Mesendoderm (in vitro differentiated cells): ENCODE measurements around the gene CHI3L2.

Experiments used
- DNase-seq: peaks from one replicate; pipeline ENCODE4 v3.0.0; 2013
- H2AK5ac ChIP-seq: 2 replicates; pipeline ENCODE4 v1.6.1; 2013; ENCODE audit warnings: low read length, inconsistent platforms
- H2BK120ac ChIP-seq: 2 replicates; pipeline ENCODE4 v1.6.1; 2013; ENCODE audit warnings: low read depth, mild to moderate bottlenecking, low read length, moderate library complexity, mixed read lengths
- H2BK15ac ChIP-seq: replicated peaks from 2 replicates; pipeline ENCODE4 v1.6.1; 2013; ENCODE audit warnings: low read depth, mild to moderate bottlenecking, moderate library complexity
- H2BK5ac ChIP-seq: 2 replicates; pipeline ENCODE4 v1.6.1; 2013; ENCODE audit warnings: low read length, inconsistent platforms
- H3K18ac ChIP-seq: 2 replicates; pipeline ENCODE4 v1.6.1; 2013; ENCODE audit warnings: mild to moderate bottlenecking, low read length, mixed read lengths
- H3K23ac ChIP-seq: one replicate; pipeline ENCODE4 v1.6.1; 2013; ENCODE audit warnings: low read length
- H3K27ac ChIP-seq: 2 replicates; pipeline ENCODE4 v1.5.1; 2013; ENCODE audit warnings: low read depth, mild to moderate bottlenecking, inconsistent platforms, low read length, moderate library complexity
- H3K27me3 ChIP-seq: 2 replicates; pipeline ENCODE4 v1.6.1; 2013; ENCODE audit warnings: low read length, control low read depth, mild to moderate bottlenecking, inconsistent platforms; ENCODE audit not compliant: insufficient read depth, poor library complexity
- H3K36me3 ChIP-seq: 2 replicates; pipeline ENCODE4 v1.6.1; 2013; ENCODE audit warnings: low read length, inconsistent platforms; ENCODE audit not compliant: control insufficient read depth, insufficient read depth
- H3K4ac ChIP-seq: one replicate; pipeline ENCODE4 v1.6.1; 2013; ENCODE audit warnings: low read depth, mild to moderate bottlenecking, low read length, moderate library complexity
- H3K4me1 ChIP-seq: 2 replicates; pipeline ENCODE4 v1.6.1; 2013; ENCODE audit warnings: low read depth, low read length, inconsistent platforms; ENCODE audit not compliant: control insufficient read depth
- H3K4me2 ChIP-seq: 2 replicates; pipeline ENCODE4 v1.6.1; 2013; ENCODE audit warnings: low read length
- H3K4me3 ChIP-seq: 2 replicates; pipeline ENCODE4 v1.5.1; 2013; ENCODE audit warnings: mild to moderate bottlenecking, low read length
- H3K56ac ChIP-seq: one replicate; pipeline ENCODE4 v1.6.1; 2013; ENCODE audit warnings: low read length
- H3K79me1 ChIP-seq: 2 replicates; pipeline ENCODE4 v1.6.1; 2013; ENCODE audit warnings: low read length, inconsistent platforms
- H3K79me2 ChIP-seq: 2 replicates; pipeline ENCODE4 v1.6.1; 2013; ENCODE audit warnings: mild to moderate bottlenecking, low read length; ENCODE audit not compliant: control insufficient read depth, insufficient read depth
- H3K9ac ChIP-seq: 2 replicates; pipeline ENCODE4 v1.6.1; 2013; ENCODE audit warnings: low read length, inconsistent platforms
- H4K5ac ChIP-seq: one replicate; pipeline ENCODE4 v1.6.1; 2013; ENCODE audit warnings: low read length
- H4K8ac ChIP-seq: one replicate; pipeline ENCODE4 v1.6.1; 2013; ENCODE audit warnings: low read depth, mild to moderate bottlenecking, control low read depth, low read length, moderate library complexity
- WGBS: extraction: QIAGEN DNeasy Blood & Tissue Kit; methylation state at CpG from one replicate; pipeline ENCODE4 v1.1.7; 2013; ENCODE audit warnings: low lambda C conversion rate, missing lambda C conversion rate; ENCODE audit not compliant: insufficient coverage; ENCODE audit errors: extremely low coverage; 5-methylcytosine and 5-hydroxymethylcytosine counted together

Gene CHI3L2

GRCh38 chr1:111199881-111200801 lies 27.4 kb upstream of the CHI3L2 start, which contains the start of gene DENND2D:
TSS of gene DENND2D (minus strand) at chr1:111200646. CDS start at chr1:111200459, 187 bp downstream.
- Histone ChIP-seq H3K4me3 (no peak within 1 kb of the TSS), H3K4me1 (no peaks in the 10 kb centered on the region), H3K79me2 (no peaks in the 10 kb centered on the region), H3K27ac (no peak within 1 kb of the TSS), H3K27me3 (no peaks in the 10 kb centered on the region), H3K4me2 (no peak within 1 kb of the TSS), H4K5ac (no peak within 1 kb of the TSS), H2AK5ac (peak within 1 kb of the TSS; percentile 69), H3K18ac (no peak within 1 kb of the TSS), H2BK120ac (no peak within 1 kb of the TSS), H3K23ac (no peak within 1 kb of the TSS), H3K9ac (no peak within 1 kb of the TSS), H2BK15ac (no peak within 1 kb of the TSS), H2BK5ac (no peak within 1 kb of the TSS), H3K56ac (no peak within 1 kb of the TSS), H3K36me3 (no peaks in the 10 kb centered on the region), H3K4ac (no peak within 1 kb of the TSS), H3K79me1 (no peaks in the 10 kb centered on the region), H4K8ac (no peak within 1 kb of the TSS)
- no peak for DNase-seq
- no CpG with 5 or more reads among the region's 17 CpGs for WGBS

GRCh38 chr1:111200802-111201161 lies 26.7 kb upstream of the CHI3L2 start:
- Histone ChIP-seq H2AK5ac (peak overlapping the region; percentile 69), H3K27ac (no peak overlapping the region), H4K5ac (no peak overlapping the region), H3K4ac (no peak overlapping the region), H3K79me2 (no peaks in the 10 kb centered on the region), H3K23ac (no peak overlapping the region), H4K8ac (no peak overlapping the region), H3K4me3 (no peak overlapping the region), H3K56ac (no peak overlapping the region), H3K9ac (no peak overlapping the region), H3K27me3 (no peaks in the 10 kb centered on the region), H3K36me3 (no peaks in the 10 kb centered on the region), H2BK5ac (no peak overlapping the region), H3K79me1 (no peaks in the 10 kb centered on the region), H3K4me1 (no peaks in the 10 kb centered on the region), H3K18ac (no peak overlapping the region), H2BK120ac (no peak overlapping the region), H2BK15ac (no peak overlapping the region), H3K4me2 (no peak overlapping the region)
- WGBS, result no CpG with 5 or more reads among the region's 3 CpGs
- DNase-seq, result no peak

- H3K79me1 ChIP-seq, result no peaks in the 10 kb centered on the region
- H3K27me3 ChIP-seq, result no peaks in the 10 kb centered on the region
- no peaks in the 10 kb centered on the region for H3K36me3 ChIP-seq
- no peak overlapping the region for H3K23ac ChIP-seq
- H3K4me3 ChIP-seq, result no peak overlapping the region
- H3K4me1 ChIP-seq, result no peaks in the 10 kb centered on the region
- H3K4me2 ChIP-seq, result no peak overlapping the region
- H3K79me2 ChIP-seq, result no peaks in the 10 kb centered on the region
- H4K8ac ChIP-seq, result no peak overlapping the region
- H3K18ac ChIP-seq, result no peak overlapping the region
- no peak overlapping the region for H3K9ac ChIP-seq
- H2BK15ac ChIP-seq, result no peak overlapping the region
- H2BK120ac ChIP-seq, result no peak overlapping the region
- H2AK5ac ChIP-seq, result peak overlapping the region; percentile 93
- no peak overlapping the region for H3K4ac ChIP-seq
- H2BK5ac ChIP-seq, result no peak overlapping the region
- no peak for DNase-seq
- H4K5ac ChIP-seq, result no peak overlapping the region
- H3K27ac ChIP-seq, result no peak overlapping the region
- WGBS, result no CpG with 5 or more reads among the region's 5 CpGs
- H3K56ac ChIP-seq, result no peak overlapping the region
Measured at GRCh38 chr1:111201275-111202090, 26.0 kb upstream of the CHI3L2 start.

- no CpG with 5 or more reads among the region's 1 CpG for WGBS
- Histone ChIP-seq H3K79me2 (no peaks in the 10 kb centered on the region), H2BK120ac (no peak overlapping the region), H3K18ac (no peak overlapping the region), H2BK15ac (no peak overlapping the region), H3K27me3 (no peaks in the 10 kb centered on the region), H2BK5ac (no peak overlapping the region), H3K27ac (no peak overlapping the region), H3K79me1 (no peaks in the 10 kb centered on the region), H3K4me1 (no peaks in the 10 kb centered on the region), H3K23ac (no peak overlapping the region), H4K5ac (no peak overlapping the region), H3K9ac (no peak overlapping the region), H3K4me2 (no peak overlapping the region), H2AK5ac (no peak overlapping the region), H3K36me3 (no peaks in the 10 kb centered on the region), H3K4me3 (no peak overlapping the region), H3K4ac (no peak overlapping the region), H3K56ac (peak overlapping the region; percentile 59), H4K8ac (no peak overlapping the region)
- no peak for DNase-seq
Measured at GRCh38 chr1:111202366-111202706, 25.2 kb upstream of the CHI3L2 start.

GRCh38 chr1:111202707-111203623 lies 24.5 kb upstream of the CHI3L2 start:
- Histone ChIP-seq H3K4me1 (no peaks in the 10 kb centered on the region), H3K56ac (peak overlapping the region; percentile 59), H3K79me1 (no peaks in the 10 kb centered on the region), H4K8ac (no peak overlapping the region), H3K23ac (no peak overlapping the region), H2BK15ac (no peak overlapping the region), H3K4me2 (no peak overlapping the region), H2AK5ac (no peak overlapping the region), H3K4ac (no peak overlapping the region), H3K9ac (no peak overlapping the region), H3K27me3 (no peaks in the 10 kb centered on the region), H3K27ac (no peak overlapping the region), H2BK120ac (no peak overlapping the region), H3K36me3 (no peaks in the 10 kb centered on the region), H3K18ac (no peak overlapping the region), H2BK5ac (no peak overlapping the region), H3K4me3 (no peak overlapping the region), H3K79me2 (no peaks in the 10 kb centered on the region), H4K5ac (no peak overlapping the region)
- WGBS, result no CpG with 5 or more reads among the region's 4 CpGs
- peak; percentile 81 for DNase-seq
